Loucy (cell line): ENCODE data around the gene PRORP.

ENCODE experiments used
- H2AFZ ChIP-seq: fragments of 200-600 bp; sonication (generic); 2 replicates; pipeline ENCODE4 v1.6.0; 2016; ENCODE audit warnings: antibody characterized with exemption, mild to moderate bottlenecking, low read length, moderate library complexity
- H3F3A ChIP-seq: fragments of 200-600 bp; 2 replicates; pipeline ENCODE4 v1.6.0; 2016; ENCODE audit warnings: antibody characterized with exemption, low read depth, mild to moderate bottlenecking
- H3K27me3 ChIP-seq: fragments of 200-600 bp; sonication (generic); 2 replicates; pipeline ENCODE4 v1.6.1; 2014; ENCODE audit warnings: low read length, mild to moderate bottlenecking; ENCODE audit not compliant: insufficient read depth, poor library complexity, severe bottlenecking
- H3K36me3 ChIP-seq: fragments of 200-600 bp; sonication (generic); 2 replicates; pipeline ENCODE4 v1.6.1; 2016; ENCODE audit warnings: low read length; ENCODE audit not compliant: insufficient read depth
- H3K4me1 ChIP-seq: fragments of 200-600 bp; sonication (generic); 2 replicates; pipeline ENCODE4 v1.5.1; 2014; ENCODE audit warnings: low read length, mild to moderate bottlenecking; ENCODE audit not compliant: insufficient read depth, poor library complexity, severe bottlenecking
- H3K4me2 ChIP-seq: fragments of 200-600 bp; sonication (generic); 2 replicates; pipeline ENCODE4 v1.6.0; 2014; ENCODE audit warnings: antibody characterized with exemption, low read length, low read depth, mild to moderate bottlenecking; ENCODE audit not compliant: poor library complexity, severe bottlenecking
- H3K4me3 ChIP-seq: fragments of 200-600 bp; sonication (generic); 2 replicates; pipeline ENCODE4 v1.5.1; 2014; ENCODE audit warnings: low read length, mild to moderate bottlenecking, mixed read lengths; ENCODE audit not compliant: poor library complexity, severe bottlenecking
- H3K79me2 ChIP-seq: fragments of 200-600 bp; sonication (generic); 2 replicates; pipeline ENCODE4 v1.6.1; 2014; ENCODE audit warnings: low read length; ENCODE audit not compliant: insufficient read depth
- H3K9ac ChIP-seq: fragments of 200-600 bp; sonication (generic); 2 replicates; pipeline ENCODE4 v1.6.0; 2014; ENCODE audit warnings: mild to moderate bottlenecking, low read depth, low read length, moderate library complexity; ENCODE audit not compliant: poor library complexity, severe bottlenecking
- H3K9me2 ChIP-seq: fragments of 200-600 bp; sonication (generic); replicated peaks from 2 replicates; pipeline ENCODE4 v1.6.1; 2016; ENCODE audit warnings: low read depth, low read length, mixed read lengths
- H3K9me3 ChIP-seq: fragments of 200-600 bp; sonication (generic); 2 replicates; pipeline ENCODE4 v1.6.1; 2014; ENCODE audit warnings: mild to moderate bottlenecking, antibody characterized with exemption, low read length, low read depth; ENCODE audit not compliant: insufficient read depth
- H4K20me1 ChIP-seq: fragments of 200-600 bp; sonication (generic); 2 replicates; pipeline ENCODE4 v1.6.0; 2014; ENCODE audit warnings: antibody characterized with exemption, low read length, mild to moderate bottlenecking; ENCODE audit not compliant: insufficient read depth, poor library complexity, severe bottlenecking
- CTCF ChIP-seq: fragments of 200-600 bp; sonication (generic); conservative IDR thresholded peaks from 2 replicates; pipeline ENCODE4 v1.5.1; 2014; ENCODE audit warnings: mild to moderate bottlenecking, antibody characterized with exemption, low read length
- EZH2phosphoT487 ChIP-seq: fragments of 200-600 bp; IDR thresholded peaks from 2 replicates; pipeline ENCODE4 v1.6.1; 2018; ENCODE audit warnings: antibody characterized with exemption, mild to moderate bottlenecking, moderate library complexity, borderline replicate concordance

Gene PRORP

GRCh38 chr14:35123388-35123703 lies 994 bp downstream of the PRORP start:
- H3K9me3 ChIP-seq: no peaks in the 10 kb centered on the region
- peak overlapping the region; percentile 93 for H3K4me2 ChIP-seq
- peaks cover 67% of the 10 kb centered on the region for H3K79me2 ChIP-seq

GRCh38 chr14:35124127-35124526 lies 1.8 kb downstream of the PRORP start:
- no peaks in the 10 kb centered on the region for H3K9me3 ChIP-seq
- H3K36me3 ChIP-seq: no peaks in the 10 kb centered on the region
- H4K20me1 ChIP-seq: peaks cover 4% of the 10 kb centered on the region
- H3K9me2 ChIP-seq: no peaks in the 10 kb centered on the region
- H3K4me1 ChIP-seq: peaks cover 45% of the 10 kb centered on the region
- peak overlapping the region; percentile 93 for H3K4me2 ChIP-seq
- TF ChIP-seq EZH2phosphoT487 (no peak), CTCF (no peak)
- H3K79me2 ChIP-seq: peaks cover 66% of the 10 kb centered on the region
- H3F3A ChIP-seq: no peaks in the 10 kb centered on the region
- H2AFZ ChIP-seq: no peak overlapping the region
- peak overlapping the region; percentile 89 for H3K9ac ChIP-seq
- peak overlapping the region; percentile 91 for H3K4me3 ChIP-seq
- no peaks in the 10 kb centered on the region for H3K27me3 ChIP-seq

More at GRCh38 chr14:35123388-35123703, 994 bp downstream of the PRORP start:
- Histone ChIP-seq H4K20me1 (peaks cover 4% of the 10 kb centered on the region), H3K9me2 (no peaks in the 10 kb centered on the region), H3F3A (no peaks in the 10 kb centered on the region), H3K27me3 (no peaks in the 10 kb centered on the region), H3K36me3 (no peaks in the 10 kb centered on the region), H3K4me3 (peak overlapping the region; percentile 91), H2AFZ (peak overlapping the region; percentile 96), H3K9ac (peak overlapping the region; percentile 89), H3K4me1 (peaks cover 45% of the 10 kb centered on the region)
- no peak for TF ChIP-seq EZH2phosphoT487
- TF ChIP-seq CTCF: no peak

- Histone ChIP-seq H3K9me3 (no peaks in the 10 kb centered on the region), H3K4me1 (no peaks in the 10 kb centered on the region), H3K27me3 (no peaks in the 10 kb centered on the region), H3F3A (no peaks in the 10 kb centered on the region), H3K9me2 (no peaks in the 10 kb centered on the region), H3K4me3 (no peak overlapping the region), H2AFZ (no peak overlapping the region), H3K4me2 (peak overlapping the region; percentile 30), H4K20me1 (peaks cover 3% of the 10 kb centered on the region), H3K9ac (no peak overlapping the region), H3K79me2 (peaks cover 42% of the 10 kb centered on the region), H3K36me3 (peaks cover 10% of the 10 kb centered on the region; the same call in 1 of the 2 replicates)
- TF ChIP-seq EZH2phosphoT487: no peak
- no peak; the same call in 1 of the 2 replicates for TF ChIP-seq CTCF
These were observed 11.4 kb downstream of the PRORP start for GRCh38 chr14:35133542-35134328.
